ENCODE data around the gene ASXL2.
"Not testable (repeated sequence)": the region's sequence is repeated elsewhere in the genome, so short reads cannot be mapped to it uniquely, and the experiment has no call there.

ASXL2 gene

GRCh38 chr2:25878361-25879132 is at the start of gene ASXL2:
Gene ASXL2, minus strand, starts transcription at chr2:25878487. Its CDS starts 265 bp downstream, at chr2:25878222.
- peak; percentile 86 to 93 for DNase-seq (ENCODE audit: low read depth in 2 of 2, low spot score in 1 of 2)

DNA sequence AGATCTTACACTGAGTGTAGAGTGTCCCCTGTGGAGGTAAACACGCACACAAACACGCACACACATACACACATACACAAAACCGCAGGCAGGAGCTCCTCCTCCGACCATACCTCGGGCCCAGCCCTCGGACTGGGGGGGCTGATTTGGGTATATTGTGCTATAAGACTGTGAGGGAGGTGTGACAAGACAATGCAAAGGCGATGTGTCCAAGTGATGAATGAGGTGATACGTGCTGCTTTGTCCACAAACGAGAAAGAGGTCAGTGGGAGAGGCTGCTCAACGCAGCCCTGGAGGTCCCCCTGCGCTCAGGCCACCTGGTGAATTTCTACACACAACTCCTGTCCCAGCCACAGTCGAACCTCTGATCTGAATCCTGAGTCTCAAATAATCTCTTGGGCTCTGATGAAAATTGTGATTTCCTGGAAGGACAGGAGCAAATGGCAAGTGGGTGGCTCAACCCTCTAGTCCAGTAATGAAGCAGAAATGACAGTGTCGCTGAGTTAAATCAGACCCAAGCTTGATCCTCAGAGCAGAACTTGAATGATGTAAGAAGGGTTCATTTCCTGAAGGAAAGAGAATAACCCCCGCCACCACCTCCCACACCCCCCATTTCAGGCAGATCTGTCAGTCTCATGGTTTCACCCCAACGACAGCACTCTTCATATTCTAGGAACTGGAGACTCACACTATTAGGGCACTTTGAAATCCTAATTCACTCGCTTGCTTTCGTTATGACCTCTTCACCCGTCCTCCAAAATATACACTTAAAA is 48.9 kb upstream of the ASXL2 start:
- no peak for DNase-seq (ENCODE audit: low read depth in 2 of 2, low spot score in 1 of 2)

DNA sequence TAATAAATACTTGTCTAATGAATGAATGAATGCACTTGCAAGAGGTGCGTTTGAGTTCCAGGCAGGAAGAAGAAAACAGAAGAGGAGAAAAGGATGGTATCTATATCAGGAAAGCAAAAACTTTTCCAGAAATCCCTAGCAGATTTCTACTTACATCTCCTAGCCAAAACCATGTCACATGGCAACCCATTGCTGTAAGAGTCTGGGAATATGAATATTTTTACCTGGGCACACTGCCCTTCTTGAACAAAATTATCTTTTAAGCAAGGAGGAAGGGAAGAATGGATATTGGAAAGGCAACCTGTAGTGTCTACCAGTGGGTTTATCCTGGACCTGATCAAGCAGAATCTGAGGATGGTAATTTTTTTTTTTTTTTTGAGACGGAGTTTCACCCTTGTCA is 44.2 kb upstream of the ASXL2 start:
- no peak for DNase-seq (ENCODE audit: low read depth in 2 of 2, low spot score in 1 of 2)

- DNase-seq (ENCODE audit: low read depth in 2 of 2, low spot score in 1 of 2): no peak
Measured at GRCh38 chr2:25920786-25921415, 42.6 kb upstream of the ASXL2 start.

GRCh38 chr2:25920336-25920735 is 42.0 kb upstream of the ASXL2 start:
- no peak for DNase-seq (ENCODE audit: low read depth in 2 of 2, low spot score in 1 of 2)

GRCh38 chr2:25917832-25918231 is 39.5 kb upstream of the ASXL2 start:
- DNase-seq (ENCODE audit: low read depth in 2 of 2, low spot score in 1 of 2): no peak

GRCh38 chr2:25917411-25917810 is 39.1 kb upstream of the ASXL2 start:
- not testable (repeated sequence) for DNase-seq (ENCODE audit: low read depth in 2 of 2, low spot score in 1 of 2)

GRCh38 chr2:25915944-25916772 is 37.9 kb upstream of the ASXL2 start:
- DNase-seq (ENCODE audit: low read depth in 2 of 2, low spot score in 1 of 2): peak; percentile 7 to 13

GRCh38 chr2:25915411-25915810 is 37.1 kb upstream of the ASXL2 start:
- not testable (repeated sequence) for DNase-seq (ENCODE audit: low read depth in 2 of 2, low spot score in 1 of 2)

- not testable (repeated sequence) for DNase-seq (ENCODE audit: low read depth in 2 of 2, low spot score in 1 of 2)
Measured at GRCh38 chr2:25913696-25913973, 35.3 kb upstream of the ASXL2 start.

DNA sequence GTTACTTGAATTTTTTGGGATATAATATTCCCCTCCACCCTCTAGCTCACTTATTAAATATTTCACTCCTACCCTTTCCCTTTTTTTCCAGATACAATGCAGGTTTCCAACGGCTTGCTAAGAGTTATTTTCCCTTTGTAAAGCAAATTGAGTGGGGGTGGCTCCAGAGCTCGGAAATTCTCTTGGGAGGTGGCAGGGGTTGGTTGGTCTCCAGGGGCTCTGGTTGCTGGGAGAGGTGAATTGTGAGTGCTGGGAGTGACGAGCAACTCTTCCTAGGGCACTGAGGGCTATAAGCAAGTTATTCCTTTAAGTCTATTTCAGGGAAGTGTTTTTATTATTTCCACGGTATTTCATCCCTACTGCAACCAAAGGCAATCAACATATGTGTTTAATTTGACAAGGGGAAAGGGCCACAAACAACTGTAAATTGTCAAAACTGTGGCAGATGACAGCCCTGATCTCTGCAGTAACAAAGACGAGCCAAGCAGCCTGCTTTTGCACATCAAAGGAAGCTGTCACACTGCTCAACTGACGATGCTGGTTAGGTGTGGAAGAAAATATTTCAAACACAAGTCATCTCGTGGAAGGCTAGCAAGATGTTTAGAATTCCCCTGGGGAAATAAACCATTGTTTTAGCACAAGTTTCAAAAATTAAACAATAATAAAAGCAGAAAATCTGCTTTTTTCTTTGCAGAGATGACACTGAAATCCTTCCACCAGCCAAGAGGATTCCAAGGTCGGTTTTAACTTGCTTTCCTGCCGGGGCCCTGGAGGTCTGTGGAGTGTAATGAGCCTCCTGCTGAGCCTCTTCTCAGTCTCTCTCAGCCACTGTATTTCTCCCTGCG is 34.8 kb upstream of the ASXL2 start:
- DNase-seq (ENCODE audit: low read depth in 2 of 2, low spot score in 1 of 2): no peak

GRCh38 chr2:25909574-25909973 is 31.3 kb upstream of the ASXL2 start:
- not testable (repeated sequence) for DNase-seq (ENCODE audit: low read depth in 2 of 2, low spot score in 1 of 2)

DNA sequence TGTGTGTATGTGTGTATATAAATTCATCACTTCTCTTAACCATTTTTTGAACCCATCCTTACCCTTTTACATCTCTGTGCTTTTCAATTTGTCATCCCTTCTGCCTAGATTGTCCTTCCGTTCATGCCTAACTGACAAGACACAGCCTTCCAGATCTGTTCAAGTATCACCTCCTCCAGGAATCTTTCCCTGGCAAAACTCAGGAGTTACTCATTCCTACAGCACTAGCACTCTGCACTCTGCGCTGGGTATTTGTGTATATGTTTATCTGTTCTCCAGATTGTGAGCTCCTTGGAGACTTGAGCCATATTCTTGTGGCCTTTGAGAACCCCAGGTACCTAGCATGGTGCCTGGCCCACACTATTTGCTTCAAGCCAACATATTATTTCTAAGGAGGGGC is 26.8 kb upstream of the ASXL2 start:
- DNase-seq (ENCODE audit: low read depth in 2 of 2, low spot score in 1 of 2): no peak

- DNase-seq (ENCODE audit: low read depth in 2 of 2, low spot score in 1 of 2): no peak
Measured at GRCh38 chr2:25903216-25903776, 25.0 kb upstream of the ASXL2 start.

DNA sequence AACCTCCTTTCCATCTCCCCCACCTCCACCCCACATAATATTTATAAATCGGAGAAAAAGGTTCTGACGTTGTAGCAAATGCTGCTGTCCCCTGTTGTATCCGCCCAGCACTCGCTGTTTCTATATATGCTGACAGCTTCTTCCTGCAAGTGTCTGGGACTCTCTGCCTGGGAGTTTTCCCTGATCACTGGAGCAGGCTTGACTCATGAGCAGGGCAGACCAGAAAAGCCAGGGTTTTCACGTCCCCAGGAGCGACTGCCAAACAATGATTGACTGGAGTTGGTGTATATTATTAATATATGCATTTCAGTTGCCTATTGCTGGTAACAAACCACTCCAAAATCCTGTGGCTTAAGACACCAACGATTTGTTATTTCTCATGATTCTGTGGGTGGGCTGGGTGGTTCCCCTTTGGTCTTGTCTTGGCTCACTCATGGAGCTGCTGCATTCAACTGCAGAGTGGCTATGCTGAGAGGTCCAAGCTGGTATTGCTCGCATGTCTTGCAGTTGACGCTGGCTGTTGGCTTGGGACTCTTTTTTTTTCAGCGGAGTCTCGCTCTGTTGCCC is 21.2 kb upstream of the ASXL2 start:
- no peak for DNase-seq (ENCODE audit: low read depth in 2 of 2, low spot score in 1 of 2)

- DNase-seq (ENCODE audit: low read depth in 2 of 2, low spot score in 1 of 2): no peak
Measured at GRCh38 chr2:25897506-25897905, 19.2 kb upstream of the ASXL2 start.

- not testable (repeated sequence) for DNase-seq (ENCODE audit: low read depth in 2 of 2, low spot score in 1 of 2)
Measured at GRCh38 chr2:25896308-25896707, 18.0 kb upstream of the ASXL2 start.

DNA sequence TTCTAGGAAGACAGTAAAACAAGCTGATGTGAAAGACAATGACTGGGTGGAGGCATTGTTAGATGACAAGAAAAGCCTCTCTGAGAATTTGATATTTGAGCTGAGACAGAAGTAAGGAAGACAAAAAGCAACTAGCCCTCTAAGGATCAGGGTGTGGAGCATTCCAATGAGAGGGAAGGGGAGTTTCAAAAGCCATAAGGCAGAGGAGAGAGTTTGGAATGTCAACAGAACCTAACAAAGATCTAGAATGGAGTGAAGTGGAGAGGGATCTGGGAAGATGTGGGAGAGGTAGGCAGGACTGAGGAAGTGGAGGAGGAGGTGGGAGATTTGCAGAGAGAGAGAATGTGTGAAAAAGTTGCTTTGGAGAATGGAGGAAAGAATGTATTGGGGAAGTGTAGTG is 17.3 kb upstream of the ASXL2 start:
- no peak for DNase-seq (ENCODE audit: low read depth in 2 of 2, low spot score in 1 of 2)

DNA sequence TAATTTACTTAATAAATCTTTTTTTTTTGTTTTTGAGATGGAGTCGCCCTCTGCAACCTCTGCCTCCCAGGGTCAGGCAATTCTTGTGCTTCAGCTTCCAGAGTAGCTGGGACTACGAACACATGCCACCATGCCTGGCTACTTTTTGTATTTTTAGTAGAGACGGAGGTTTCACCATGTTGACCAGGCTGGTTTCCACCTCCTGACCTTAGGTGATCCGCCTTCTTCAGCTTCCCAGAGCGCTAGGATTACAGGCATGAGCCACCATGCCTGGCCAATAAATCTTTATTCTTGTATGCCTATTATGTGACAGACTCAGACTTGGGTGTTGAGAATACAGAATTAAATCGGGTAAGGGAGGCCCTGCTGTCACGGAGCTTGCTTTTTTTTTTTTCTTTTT is 16.7 kb upstream of the ASXL2 start:
- no peak for DNase-seq (ENCODE audit: low read depth in 2 of 2, low spot score in 1 of 2)

All from stimulated activated CD8-positive, alpha-beta memory T cell treated with anti-CD3 and anti-CD28 coated beads, Interleukin-4, amount 100 ng/mL, for 1 hour (primary cell).